Ovary (tissue), 9 donors: ENCODE results near the gene ELF5. TPM values are rescaled to one million over a fixed set of nuclear protein-coding genes. Genes with fewer than 3 reads are reported as not detected.

Experiments
- DNase-seq, 5 donors: peaks; one replicate each; pipeline ENCODE4 v3.0.0-alpha.2; 2019 to 2020
- H3K27ac ChIP-seq, 2 donors: fragments of 200-600 bp; one replicate each; pipeline versions ENCODE4 v1.5.1 to v1.8.0; 2019 to 2022
- H3K27me3 ChIP-seq: fragments of 200-600 bp; one replicate; pipeline ENCODE4 v1.8.0; 2022
- H3K36me3 ChIP-seq: fragments of 200-600 bp; sonication (generic); one replicate; pipeline ENCODE4 v1.5.1; 2019
- H3K4me1 ChIP-seq: one replicate; pipeline ENCODE4 v1.8.1; 2013; ENCODE audit warnings: mild to moderate bottlenecking, moderate library complexity; ENCODE audit not compliant: insufficient read depth
- H3K4me3 ChIP-seq: fragments of 200-600 bp; sonication (generic); one replicate; pipeline ENCODE4 v1.5.1; 2017
- H3K9me3 ChIP-seq, 2 donors: fragments of 200-600 bp in 1 of 2; sonication (generic) in 1 of 2; one replicate each; pipeline versions ENCODE4 v1.5.1 to v1.8.1; 2013 to 2019; ENCODE audit warnings: mild to moderate bottlenecking in 1 of 2, moderate library complexity in 1 of 2
- CTCF ChIP-seq, 3 donors: fragments of 450-650 bp in 2 of 3; fragments of 200-600 bp in 1 of 3; IDR thresholded peaks; one replicate each; pipeline versions ENCODE4 v1.5.1 to v1.8.0; 2016 to 2022; ENCODE audit warnings: antibody characterized with exemption in 3 of 3, mild to moderate bottlenecking in 1 of 3
- EP300 ChIP-seq: sonication (generic); formaldehyde crosslinking; IDR thresholded peaks from one replicate; pipeline ENCODE4 v1.6.1; 2017; ENCODE audit warnings: antibody characterized with exemption
- POLR2A ChIP-seq: fragments of 450-650 bp; IDR thresholded peaks from one replicate; pipeline ENCODE4 v1.6.1; 2017; ENCODE audit warnings: antibody characterized with exemption, mild to moderate bottlenecking, moderate library complexity
- WGBS, 3 donors: extraction: QIAGEN DNeasy Blood & Tissue Kit in 1 of 3; methylation state at CpG; one replicate each; pipeline versions ENCODE4 v1.1.5 to v1.1.7; 2013 to 2017; 5-methylcytosine and 5-hydroxymethylcytosine counted together
- intact Hi-C, 4 donors: fragments of 100-400 bp; cut with DNase I; formaldehyde crosslinking; loops; one replicate each; pipeline versions ENCODE4 v1.11.0 to v1.15.1; 2022 to 2023
- polyA plus RNA-seq, 2 donors: library from polyadenylated mRNA; stranded (reverse); fragments of 200-250 nt in 1 of 2; fragments of 350-450 nt in 1 of 2; fragmentation: Illumina TruSeq in 1 of 2; extraction: RNeasy Lipid Tissue Mini Kit (QIAGEN cat#74804) in 1 of 2; gene quantifications; one replicate each; pipeline ENCODE4 v1.2.3, GENCODE V29; 2013 to 2014
- total RNA-seq, 7 donors: library from RNA; depleted of rRNA in 2 of 7; stranded (reverse); fragments of >200 nt in 2 of 7; fragmentation: NEBNext Ultra II Directional in 3 of 7; extraction: Animal tissue kit (Norgen Biotek cat#: 25700) in 3 of 7; gene quantifications; one replicate each; pipeline versions ENCODE4 v1.1.0 to v1.2.4, GENCODE V29; 2016 to 2023
- donor health status: DM: no; HTN: no; CAD: no; lungs with moderate emphysema.
- donor health status: DM: no; HTN: no; CAD: no.
- donor health status: Bipolar disorder and iron deficiency.
- donor health status: DM: yes; HTN: yes; CAD: no.
- donor health status: DM: no; HTN: no; CAD: no.
- donor health status: DM: yes; HTN: yes; CAD: no.

Gene ELF5
- total and polyA plus RNA-seq, 9 donors = not detected

GRCh38 chr11:34468209-34468841 is 45.3 kb downstream of the ELF5 start:
- no peak for DNase-seq
- intact Hi-C loops = no loop called here
- no peaks in the 10 kb centered on the region for H3K36me3 ChIP-seq
- H3K9me3 ChIP-seq = no peaks in the 10 kb centered on the region
- H3K4me1 ChIP-seq = no peaks in the 10 kb centered on the region
- no peak overlapping the region for H3K4me3 ChIP-seq
- no peak for TF ChIP-seq CTCF (IDR thresholded peaks at IDR 0.05)
- no peak for TF ChIP-seq EP300
- no peak for TF ChIP-seq POLR2A
- H3K27ac ChIP-seq = no peak overlapping the region
- WGBS, 3 donors = 95% methylated on average over 8 of the region's 8 CpGs
- no peaks in the 10 kb centered on the region for H3K27me3 ChIP-seq

- Histone ChIP-seq H3K9me3 (no peaks in the 10 kb centered on the region), H3K27me3 (no peaks in the 10 kb centered on the region), H3K36me3 (no peaks in the 10 kb centered on the region), H3K4me3 (no peak overlapping the region), H3K4me1 (no peaks in the 10 kb centered on the region), H3K27ac (no peak overlapping the region)
- 63 to 99% (median 82%) methylated on average over 3 of the region's 3 CpGs for WGBS, 3 donors
- no peak for DNase-seq
- intact Hi-C loops = no loop called here
- TF ChIP-seq POLR2A = no peak
- TF ChIP-seq CTCF (IDR thresholded peaks at IDR 0.05) = no peak
- TF ChIP-seq EP300 = no peak
Observed at GRCh38 chr11:34466802-34467488, 46.6 kb downstream of the ELF5 start.

- no peak for DNase-seq
- H3K36me3 ChIP-seq = no peaks in the 10 kb centered on the region
- intact Hi-C loops = no loop called here
- WGBS, 3 donors = 32 to 53% (median 32%) methylated on average over 7 of the region's 7 CpGs
- H3K9me3 ChIP-seq = no peaks in the 10 kb centered on the region
- H3K4me3 ChIP-seq = no peak overlapping the region
- no peak for TF ChIP-seq EP300
- no peak for TF ChIP-seq POLR2A
- TF ChIP-seq CTCF (IDR thresholded peaks at IDR 0.05) = no peak
- no peaks in the 10 kb centered on the region for H3K27me3 ChIP-seq
- H3K4me1 ChIP-seq = no peaks in the 10 kb centered on the region
- no peak overlapping the region for H3K27ac ChIP-seq
Observed at GRCh38 chr11:34464591-34465051, 49.0 kb downstream of the ELF5 start.

- Histone ChIP-seq H3K36me3 (no peaks in the 10 kb centered on the region), H3K9me3 (no peaks in the 10 kb centered on the region), H3K4me3 (no peak overlapping the region), H3K27ac (no peak overlapping the region), H3K4me1 (no peaks in the 10 kb centered on the region), H3K27me3 (no peaks in the 10 kb centered on the region)
- intact Hi-C loops = no loop called here
- 87 to 94% (median 93%) methylated on average over 14 of the region's 14 CpGs for WGBS, 3 donors
- TF ChIP-seq EP300 (no peak), CTCF (IDR thresholded peaks at IDR 0.05) (no peak), POLR2A (no peak)
- DNase-seq = no peak
Observed at GRCh38 chr11:34461215-34461614, 52.4 kb downstream of the ELF5 start.
